MM.1S (cell line): ENCODE results near the gene SPAG16.

Source experiments
- CTCF ChIP-seq: fragments of 300-600 bp; sonication (generic); IDR thresholded peaks from 2 replicates; pipeline ENCODE4 v1.5.1; 2016; ENCODE audit warnings: antibody characterized with exemption, low read length, mixed read lengths
- EZH2phosphoT487 ChIP-seq: fragments of 300-600 bp; sonication (generic); IDR thresholded peaks from 2 replicates; pipeline ENCODE4 v1.6.1; 2018; ENCODE audit warnings: antibody characterized with exemption, low read length

GRCh38 chr2:213271947-213272346 lies 12.3 kb upstream of the SPAG16 start:
- TF ChIP-seq CTCF (no peak), EZH2phosphoT487 (no peak)
